SK-N-SH (cell line): ENCODE data around the gene HCRTR2. TPM values are rescaled to one million over a fixed set of nuclear protein-coding genes. Genes with fewer than 3 reads are reported as not detected.

Experiments used
- CTCF ChIA-PET: fragments of 300-600, 350-600 bp; formaldehyde crosslinking; extraction: SDS; loops from one replicate; lab custom pipeline; 2021; lab: Yijun Ruan, JAX
- POLR2A ChIA-PET: fragments of 350-600 bp; sonication (Branson Sonifier 250); formaldehyde crosslinking; extraction: SDS; loops from one replicate; lab custom pipeline; 2020; ENCODE audit warnings: antibody characterized with exemption, inconsistent platforms; lab: Yijun Ruan, JAX
- DNase-seq: peaks from one replicate; pipeline ENCODE4 v3.0.0; 2012
- H2AFZ ChIP-seq: fragments of 200-600 bp; sonication (generic); 2 replicates; pipeline ENCODE4 v1.8.1; 2016; ENCODE audit warnings: antibody characterized with exemption, mild to moderate bottlenecking, low read depth
- H3F3A ChIP-seq: fragments of 200-600 bp; sonication (generic); replicated peaks from 2 replicates; pipeline ENCODE3; 2016; ENCODE audit warnings: antibody characterized with exemption, mild to moderate bottlenecking; ENCODE audit not compliant: insufficient read depth
- H3K27ac ChIP-seq, 2 experiments: fragments of 200-500 bp in 1 of 2; fragments of 200-600 bp in 1 of 2; sonication (Bioruptor generic) in 1 of 2; sonication (generic), shearing (Covaris generic) in 1 of 2; 2 replicates each; pipeline versions ENCODE4 v1.5.1 to v1.6.1; 2014 to 2016; ENCODE audit warnings: low read depth in 2 of 2, inconsistent platforms in 1 of 2, low read length in 1 of 2, mild to moderate bottlenecking in 1 of 2, mixed read lengths in 1 of 2
- H3K27me3 ChIP-seq: fragments of 200-600 bp; sonication (generic), shearing (Covaris generic); 2 replicates; pipeline ENCODE4 v1.6.1; 2016; ENCODE audit warnings: mixed run types; ENCODE audit not compliant: insufficient read depth
- H3K36me3 ChIP-seq, 2 experiments: fragments of 200-500 bp in 1 of 2; fragments of 200-600 bp in 1 of 2; sonication (Bioruptor generic) in 1 of 2; sonication (generic) in 1 of 2; replicated peaks in 1 of 2; 2 replicates each; pipeline versions ENCODE3 to v1.5.1; 2014 to 2016; ENCODE audit warnings: low read length in 1 of 2, mild to moderate bottlenecking in 1 of 2; ENCODE audit not compliant: insufficient read depth in 2 of 2, control insufficient read depth in 1 of 2
- H3K4me1 ChIP-seq, 2 experiments: fragments of 200-500 bp in 1 of 2; fragments of 200-600 bp in 1 of 2; sonication (Bioruptor generic) in 1 of 2; sonication (generic), shearing (Covaris generic) in 1 of 2; 2 replicates each; pipeline versions ENCODE4 v1.5.1 to v1.6.1; 2014 to 2016; ENCODE audit warnings: low read depth in 1 of 2, low read length in 1 of 2, mixed run types in 1 of 2; ENCODE audit not compliant: insufficient read depth in 2 of 2, control insufficient read depth in 1 of 2
- H3K4me2 ChIP-seq: fragments of 200-600 bp; sonication (generic), shearing (Covaris generic); 2 replicates; pipeline ENCODE4 v1.6.1; 2017; ENCODE audit warnings: mixed run types
- H3K4me3 ChIP-seq, 2 experiments: fragments of 200-500 bp in 1 of 2; fragments of 200-600 bp in 1 of 2; sonication (Bioruptor generic) in 1 of 2; sonication (generic), shearing (Covaris generic) in 1 of 2; 2 replicates each; pipeline versions ENCODE4 v1.5.1 to v1.8.1; 2014 to 2016; ENCODE audit warnings: low read depth in 2 of 2, inconsistent platforms in 1 of 2, low read length in 1 of 2, mild to moderate bottlenecking in 1 of 2, mixed read lengths in 1 of 2, moderate library complexity in 1 of 2
- H3K79me2 ChIP-seq: fragments of 200-600 bp; sonication (generic); 2 replicates; pipeline ENCODE4 v1.8.1; 2017; ENCODE audit warnings: mild to moderate bottlenecking; ENCODE audit not compliant: insufficient read depth
- H3K9ac ChIP-seq: fragments of 200-600 bp; sonication (generic); 2 replicates; pipeline ENCODE4 v1.6.1; 2017; ENCODE audit warnings: mixed run types
- H3K9me2 ChIP-seq: fragments of 200-600 bp; sonication (generic); 2 replicates; pipeline ENCODE4 v1.6.1; 2017; ENCODE audit warnings: mixed run types
- H3K9me3 ChIP-seq: fragments of 200-600 bp; sonication (generic); 2 replicates; pipeline ENCODE4 v1.6.1; 2017; ENCODE audit warnings: mixed run types, mild to moderate bottlenecking, moderate library complexity
- H4K20me1 ChIP-seq: fragments of 200-600 bp; sonication (generic); 2 replicates; pipeline ENCODE4 v1.6.1; 2017; ENCODE audit warnings: mild to moderate bottlenecking, mixed run types; ENCODE audit not compliant: insufficient read depth
- CHD2 ChIP-seq: fragments of 150-350 bp; IDR thresholded peaks from 2 replicates; pipeline ENCODE4 v1.6.1; 2018; ENCODE audit warnings: low read length; ENCODE audit not compliant: partially characterized antibody
- EP300 ChIP-seq, 2 experiments: IDR thresholded peaks; 2 replicates each; pipeline versions ENCODE4 v1.4.0 to v1.6.1; 2012; ENCODE audit warnings: borderline replicate concordance in 1 of 2, low read depth in 1 of 2, low read length in 1 of 2
- EZH2phosphoT487 ChIP-seq: fragments of 200-600 bp; sonication (generic); IDR thresholded peaks from 2 replicates; pipeline ENCODE4 v1.6.1; 2017; ENCODE audit warnings: low read depth, mixed run types, mild to moderate bottlenecking, antibody characterized with exemption, moderate library complexity, borderline replicate concordance
- FOSL2 ChIP-seq: IDR thresholded peaks from 2 replicates; pipeline ENCODE4 v1.4.0; 2012; ENCODE audit warnings: low read depth, mild to moderate bottlenecking, moderate library complexity, borderline replicate concordance
- IRF3 ChIP-seq: fragments of 150-350 bp; IDR thresholded peaks from 2 replicates; pipeline ENCODE4 v1.6.1; 2016; ENCODE audit warnings: mild to moderate bottlenecking, low read depth, low read length
- JUND ChIP-seq: IDR thresholded peaks from 2 replicates; pipeline ENCODE4 v1.4.0; 2012
- MEF2A ChIP-seq: IDR thresholded peaks from 2 replicates; pipeline ENCODE4 v1.4.0; 2012; ENCODE audit warnings: low read depth, borderline replicate concordance
- MXI1 ChIP-seq: IDR thresholded peaks from 2 replicates; pipeline ENCODE4 v1.6.1; 2012; ENCODE audit warnings: mild to moderate bottlenecking, low read depth, low read length, improper control_type of control experiment
- NFIC ChIP-seq: IDR thresholded peaks from 2 replicates; pipeline ENCODE4 v1.4.0; 2012; ENCODE audit warnings: borderline replicate concordance
- NRF1 ChIP-seq: IDR thresholded peaks from 2 replicates; pipeline ENCODE4 v1.6.1; 2012; ENCODE audit warnings: low read depth, mild to moderate bottlenecking, low read length
- PBX3 ChIP-seq: IDR thresholded peaks from 2 replicates; pipeline ENCODE4; 2012
- POLR2AphosphoS5 ChIP-seq: IDR thresholded peaks from 2 replicates; pipeline ENCODE4 v1.6.1; 2012; ENCODE audit warnings: low read depth, low read length
- RAD21 ChIP-seq: IDR thresholded peaks from 2 replicates; pipeline ENCODE4 v1.6.1; 2012; ENCODE audit warnings: mild to moderate bottlenecking, low read length
- REST ChIP-seq: IDR thresholded peaks from 2 replicates; pipeline ENCODE4 v1.6.1; 2012; ENCODE audit warnings: mild to moderate bottlenecking, low read depth, low read length, moderate library complexity
- SIN3A ChIP-seq: IDR thresholded peaks from 2 replicates; pipeline ENCODE4 v1.6.1; 2012; ENCODE audit warnings: low read depth, mild to moderate bottlenecking, low read length, moderate library complexity, borderline replicate concordance
- USF1 ChIP-seq: IDR thresholded peaks from 2 replicates; pipeline ENCODE4 v1.4.0; 2012; ENCODE audit warnings: low read depth, borderline replicate concordance
- USF2 ChIP-seq: fragments of 150-350 bp; IDR thresholded peaks from 2 replicates; pipeline ENCODE4 v1.6.1; 2017; ENCODE audit warnings: antibody characterized with exemption, low read length, low read depth, borderline replicate concordance
- YY1 ChIP-seq: IDR thresholded peaks from 2 replicates; pipeline ENCODE4 v1.4.0; 2012; ENCODE audit warnings: low read depth, mild to moderate bottlenecking
- ZBTB33 ChIP-seq: IDR thresholded peaks from 2 replicates; pipeline ENCODE4 v1.4.0; 2012; ENCODE audit warnings: low read depth, borderline replicate concordance
- polyA plus RNA-seq, 3 experiments: library from polyadenylated mRNA; depleted of rRNA; stranded (reverse); fragments of >200 nt; gene quantifications; 2 replicates each; pipeline ENCODE4 v1.2.3, GENCODE V29; 2012

Gene HCRTR2
- polyA plus RNA-seq, 1 of the 3 experiments (the other 2 are of a cell fraction): not detected

- Histone ChIP-seq H3F3A (no peaks in the 10 kb centered on the region), H3K36me3 (no peaks in the 10 kb centered on the region), H3K4me2 (no peak overlapping the region), H4K20me1 (no peaks in the 10 kb centered on the region), H3K27me3 (no peaks in the 10 kb centered on the region), H3K4me3 (no peak overlapping the region), H2AFZ (no peak overlapping the region), H3K4me1 (no peaks in the 10 kb centered on the region), H3K27ac (no peak overlapping the region), H3K9me2 (no peaks in the 10 kb centered on the region), H3K79me2 (no peaks in the 10 kb centered on the region), H3K9me3 (no peaks in the 10 kb centered on the region), H3K9ac (no peak overlapping the region)
- no peak for DNase-seq
- ChIA-PET POLR2A (no interaction called here), CTCF (no interaction called here)
- TF ChIP-seq SIN3A (no peak), IRF3 (no peak), CHD2 (no peak), ZBTB33 (no peak), NRF1 (no peak), NFIC (no peak), FOSL2 (no peak), REST (no peak), EP300 (IDR thresholded peaks at IDR 0.05; ENCODE audit: borderline replicate concordance in 1 of 2, low read depth in 1 of 2, low read length in 1 of 2) (no peak), USF2 (no peak), YY1 (no peak), MEF2A (no peak), POLR2AphosphoS5 (no peak), PBX3 (no peak), USF1 (no peak), JUND (no peak), EZH2phosphoT487 (no peak), RAD21 (no peak), MXI1 (no peak)
These were observed 24.4 kb downstream of the HCRTR2 start for GRCh38 chr6:55198715-55199114.
